Measurements from ENCODE around the gene PRKAG1.

Gene PRKAG1

DNA sequence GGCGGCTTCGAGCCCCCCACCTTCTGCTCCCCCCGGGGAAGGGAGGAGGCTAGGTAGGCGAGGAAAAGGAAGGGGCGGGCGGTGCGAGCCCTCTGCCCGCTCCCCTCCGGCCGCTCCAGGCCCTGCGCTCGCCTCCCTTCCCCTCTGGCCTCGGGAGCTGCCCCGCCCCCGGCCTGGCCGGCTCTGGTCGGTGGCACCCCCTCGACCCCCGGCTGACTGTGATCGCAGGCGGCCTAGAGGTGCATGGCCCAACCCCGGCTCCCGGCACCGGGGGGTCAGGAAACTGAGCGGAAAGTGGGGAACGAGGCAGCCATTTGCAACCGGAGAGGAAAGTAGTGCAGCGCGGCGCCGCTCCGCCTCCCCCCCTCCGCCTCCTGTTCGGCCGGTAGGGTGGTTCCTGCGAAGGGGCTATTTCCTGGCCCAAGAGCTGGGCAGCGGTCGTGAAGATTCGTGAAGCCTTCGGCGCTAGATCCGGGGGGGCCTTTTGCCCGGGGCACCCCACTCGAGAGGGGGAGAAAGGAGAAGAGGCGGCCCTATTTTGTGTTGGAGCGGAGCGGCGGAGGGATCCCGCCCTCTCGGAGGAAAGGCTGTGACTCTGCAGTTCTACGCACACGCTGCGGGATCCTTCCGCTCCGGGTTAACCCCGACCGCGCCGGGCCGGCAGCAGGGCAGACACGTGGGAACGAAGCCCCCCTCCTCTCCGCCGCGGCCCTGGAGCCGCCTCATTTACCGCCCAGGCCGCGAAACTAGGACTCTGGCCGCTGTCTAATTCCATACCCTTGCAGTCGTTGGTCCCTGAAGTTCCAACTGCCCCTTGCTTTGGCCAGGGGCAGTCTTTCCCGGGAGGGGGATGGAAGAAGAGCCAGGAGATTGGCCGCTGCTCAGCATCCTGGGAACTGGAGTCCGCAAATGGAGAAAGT is 41.9 kb upstream of the PRKAG1 start, which contains the start of gene KMT2D:
TSS of gene KMT2D (minus strand) at position 558 of the 920 bp plus-strand sequence. CDS start 5,470 bp downstream, outside the sequence.
- Mint-ChIP-seq H3K27ac (peak within 1 kb of the TSS; percentile 92 to 99 (median 99)), H3K4me3 (peak within 1 kb of the TSS; percentile 95 to 97 (median 96)), H3K36me3 (ENCODE audit: low read depth) (peaks cover 3% of the 10 kb centered on the region), H3K4me1 (peaks cover 41% of the 10 kb centered on the region), H3K27me3 (ENCODE audit: low read depth) (no peaks in the 10 kb centered on the region), H3K9me3 (no peaks in the 10 kb centered on the region)
- TF ChIP-seq, protein P1, sequence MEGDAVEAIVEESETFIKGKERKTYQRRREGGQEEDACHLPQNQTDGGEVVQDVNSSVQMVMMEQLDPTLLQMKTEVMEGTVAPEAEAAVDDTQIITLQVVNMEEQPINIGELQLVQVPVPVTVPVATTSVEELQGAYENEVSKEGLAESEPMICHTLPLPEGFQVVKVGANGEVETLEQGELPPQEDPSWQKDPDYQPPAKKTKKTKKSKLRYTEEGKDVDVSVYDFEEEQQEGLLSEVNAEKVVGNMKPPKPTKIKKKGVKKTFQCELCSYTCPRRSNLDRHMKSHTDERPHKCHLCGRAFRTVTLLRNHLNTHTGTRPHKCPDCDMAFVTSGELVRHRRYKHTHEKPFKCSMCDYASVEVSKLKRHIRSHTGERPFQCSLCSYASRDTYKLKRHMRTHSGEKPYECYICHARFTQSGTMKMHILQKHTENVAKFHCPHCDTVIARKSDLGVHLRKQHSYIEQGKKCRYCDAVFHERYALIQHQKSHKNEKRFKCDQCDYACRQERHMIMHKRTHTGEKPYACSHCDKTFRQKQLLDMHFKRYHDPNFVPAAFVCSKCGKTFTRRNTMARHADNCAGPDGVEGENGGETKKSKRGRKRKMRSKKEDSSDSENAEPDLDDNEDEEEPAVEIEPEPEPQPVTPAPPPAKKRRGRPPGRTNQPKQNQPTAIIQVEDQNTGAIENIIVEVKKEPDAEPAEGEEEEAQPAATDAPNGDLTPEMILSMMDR (IDR thresholded peaks at IDR 0.05; ENCODE audit: unreplicated experiment in 3 of 3) = peak in 2 of 3 experiments; percentile 33 to 42

- Mint-ChIP-seq H3K4me1 (peaks cover 42% of the 10 kb centered on the region), H3K36me3 (ENCODE audit: low read depth) (peaks cover 10% of the 10 kb centered on the region), H3K9me3 (no peaks in the 10 kb centered on the region), H3K4me3 (peak overlapping the region; percentile 95), H3K27me3 (ENCODE audit: low read depth) (no peaks in the 10 kb centered on the region), H3K27ac (peak overlapping the region; percentile 68 to 94 (median 88))
- TF ChIP-seq, protein P1 (IDR thresholded peaks at IDR 0.05; ENCODE audit: unreplicated experiment in 3 of 3) = no peak
These were observed 41.0 kb upstream of the PRKAG1 start for GRCh38 chr12:49059299-49060171.

DNA sequence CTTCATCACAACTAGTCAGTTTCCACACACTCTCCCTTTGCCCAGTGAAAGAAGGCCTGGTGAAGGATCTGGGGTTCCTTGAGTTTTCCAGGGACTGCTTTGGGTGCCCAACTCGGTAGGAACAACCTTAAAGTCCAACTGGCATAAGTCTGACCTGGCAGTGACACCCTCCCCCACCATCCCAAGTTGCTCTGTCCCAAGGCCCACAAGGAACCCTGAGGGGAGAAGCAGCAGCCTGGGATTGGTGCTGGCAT is 40.4 kb upstream of the PRKAG1 start:
- TF ChIP-seq, protein P1 (IDR thresholded peaks at IDR 0.05; ENCODE audit: unreplicated experiment in 3 of 3) = no peak
- peak overlapping the region; percentile 95 for H3K4me3 Mint-ChIP-seq
- no peaks in the 10 kb centered on the region for H3K9me3 Mint-ChIP-seq
- peak overlapping the region; percentile 68 to 94 (median 88) for H3K27ac Mint-ChIP-seq
- peaks cover 39% of the 10 kb centered on the region for H3K4me1 Mint-ChIP-seq
- peaks cover 16% of the 10 kb centered on the region for H3K36me3 Mint-ChIP-seq (ENCODE audit: low read depth)
- H3K27me3 Mint-ChIP-seq (ENCODE audit: low read depth) = no peaks in the 10 kb centered on the region

DNA sequence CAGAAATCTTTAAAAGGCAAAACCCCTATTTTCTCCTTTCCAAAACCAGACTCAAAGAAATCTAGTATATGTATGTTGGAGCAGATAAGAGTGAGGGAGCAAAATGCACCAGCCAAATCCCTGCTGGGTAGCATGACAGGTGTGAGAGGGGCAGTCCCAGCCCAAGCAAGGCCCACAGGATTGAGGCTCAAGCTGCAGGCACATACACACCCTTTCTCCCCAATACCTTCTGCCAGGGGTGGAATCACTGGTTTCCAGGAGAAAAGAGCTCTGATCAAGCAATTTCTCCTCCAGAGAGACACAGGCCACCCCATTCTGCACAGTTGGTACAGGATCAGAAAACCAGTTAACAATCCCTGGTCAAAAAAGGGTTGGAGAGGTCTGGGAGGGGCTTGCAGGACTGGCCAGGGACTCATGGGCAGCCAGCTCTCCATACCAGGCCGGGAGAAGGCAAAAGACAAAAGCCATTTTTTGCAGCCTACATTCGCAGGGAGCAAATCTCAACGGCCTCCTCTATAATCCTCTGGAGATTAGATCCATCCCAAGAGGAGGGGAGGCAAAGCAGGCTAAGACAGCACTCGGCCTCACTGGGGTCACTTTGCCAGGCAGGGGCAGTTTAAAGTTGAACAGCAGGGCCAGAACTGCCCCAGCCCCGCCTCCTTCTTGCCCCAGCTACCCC is 39.9 kb upstream of the PRKAG1 start:
- peak overlapping the region; percentile 68 to 94 (median 88) for H3K27ac Mint-ChIP-seq
- TF ChIP-seq, protein P1 (IDR thresholded peaks at IDR 0.05; ENCODE audit: unreplicated experiment in 3 of 3) = no peak
- H3K9me3 Mint-ChIP-seq = no peaks in the 10 kb centered on the region
- peaks cover 37% of the 10 kb centered on the region for H3K4me1 Mint-ChIP-seq
- no peaks in the 10 kb centered on the region for H3K27me3 Mint-ChIP-seq (ENCODE audit: low read depth)
- H3K4me3 Mint-ChIP-seq = peak overlapping the region; percentile 95
- peaks cover 21% of the 10 kb centered on the region for H3K36me3 Mint-ChIP-seq (ENCODE audit: low read depth)

DNA sequence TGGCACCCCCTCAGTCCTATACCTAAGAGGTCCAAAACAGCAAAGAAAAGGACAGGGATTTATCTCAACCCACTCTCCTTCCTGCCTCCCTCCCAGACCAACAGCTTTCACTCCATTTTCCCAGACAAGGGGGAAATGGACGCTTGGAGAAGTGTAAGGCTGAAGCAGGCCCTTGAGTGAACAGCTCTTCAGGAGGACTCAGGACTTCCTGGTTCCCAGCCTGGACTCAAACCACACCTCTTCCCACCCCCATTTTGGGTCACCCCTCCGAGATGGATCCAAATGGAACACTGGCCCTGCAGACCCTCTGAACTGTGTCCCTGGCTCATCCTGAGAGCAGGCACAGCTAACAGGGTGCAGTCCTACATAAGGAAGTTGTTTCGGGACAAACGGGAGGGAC is 39.3 kb upstream of the PRKAG1 start:
- peaks cover 27% of the 10 kb centered on the region for H3K36me3 Mint-ChIP-seq (ENCODE audit: low read depth)
- peaks cover 37% of the 10 kb centered on the region for H3K4me1 Mint-ChIP-seq
- H3K4me3 Mint-ChIP-seq = peak overlapping the region; percentile 95
- H3K27ac Mint-ChIP-seq = peak overlapping the region; percentile 68 to 94 (median 88)
- no peaks in the 10 kb centered on the region for H3K27me3 Mint-ChIP-seq (ENCODE audit: low read depth)
- H3K9me3 Mint-ChIP-seq = no peaks in the 10 kb centered on the region
- TF ChIP-seq, protein P1 (IDR thresholded peaks at IDR 0.05; ENCODE audit: unreplicated experiment in 3 of 3) = no peak

All from nephron (organoid).